Spleen (tissue), 7 donors: ENCODE data around the gene CMIP.

ENCODE experiments used
- CTCF ChIP-seq, 11 experiments: fragments of 200-600 bp in 7 of 11; fragments of 450-650 bp in 4 of 11; sonication (generic) in 4 of 11; IDR thresholded peaks in 8 of 11; conservative IDR thresholded peaks in 3 of 11; 1 replicate in 7 of 11; 2 replicates in 4 of 11; pipeline versions ENCODE4 v1.4.0 to v1.8.0; 2016 to 2021; ENCODE audit warnings: antibody characterized with exemption in 11 of 11, inconsistent platforms in 4 of 11, mild to moderate bottlenecking in 1 of 11
- POLR2A ChIP-seq, 3 donors: fragments of 450-650 bp; IDR thresholded peaks; one replicate each; pipeline ENCODE4 v1.5.1; 2017; ENCODE audit warnings: antibody characterized with exemption in 3 of 3, mild to moderate bottlenecking in 1 of 3
- donor health status: DM: no; HTN: no; CAD: no; lungs with moderate emphysema.
- donor health status: DM: no; HTN: no; CAD: no.
- donor health status: DM: no; HTN: no; CAD: no.

DNA sequence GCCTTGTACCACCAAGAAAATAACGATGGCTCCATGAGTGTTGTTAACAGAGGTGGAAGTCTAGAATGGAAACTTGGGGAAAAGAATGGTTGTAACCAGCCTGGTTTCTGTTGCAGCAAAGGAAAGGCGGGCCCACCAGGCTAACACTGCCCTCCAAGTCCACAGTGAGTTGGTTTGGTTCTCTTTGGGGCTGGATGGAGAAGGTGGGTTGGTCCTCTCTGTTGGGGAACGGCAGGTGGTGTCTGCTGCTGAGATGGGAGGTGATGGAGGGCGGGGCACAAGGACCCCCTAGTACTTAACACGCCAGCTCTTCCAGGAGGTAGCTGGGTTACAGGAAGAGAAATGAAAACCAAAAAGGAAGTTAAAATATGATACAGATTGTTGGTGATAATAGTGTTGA is 257.9 kb downstream of the CMIP start:
- TF ChIP-seq CTCF (IDR thresholded peaks at IDR 0.05 in 8 of 11, conservative IDR thresholded peaks at IDR 0.05 in 3 of 11) (no peak), POLR2A (IDR thresholded peaks at IDR 0.05) (no peak)
